Fibroblast of upper back skin (primary cell): Measurements from ENCODE around the gene CMBL.
"Not testable (repeated sequence)": the region's sequence is repeated elsewhere in the genome, so short reads cannot be mapped to it uniquely, and the experiment has no call there.

ENCODE experiments used
- DNase-seq: peaks from one replicate; pipeline ENCODE4 v3.0.0-alpha.2; 2013

The CMBL gene

GRCh38 chr5:10253390-10253789 lies 54.3 kb downstream of the CMBL start:
- no peak for DNase-seq

GRCh38 chr5:10251405-10251804 lies 56.3 kb downstream of the CMBL start:
- no peak for DNase-seq

GRCh38 chr5:10250806-10251276 lies 56.9 kb downstream of the CMBL start:
- no peak for DNase-seq

GRCh38 chr5:10249948-10250805 lies 57.5 kb downstream of the CMBL start, which contains the start of gene CCT5:
Gene CCT5 (plus strand): TSS chr5:10250280. CDS start chr5:10250341, 61 bp downstream.
- peak; percentile 99 for DNase-seq

- no peak for DNase-seq
Measured at GRCh38 chr5:10248378-10249260, 59.1 kb downstream of the CMBL start.

GRCh38 chr5:10247217-10247616 lies 60.5 kb downstream of the CMBL start:
- not testable (repeated sequence) for DNase-seq

- DNase-seq: no peak
Measured at GRCh38 chr5:10246761-10247160, 60.9 kb downstream of the CMBL start.

- DNase-seq: no peak
Measured at GRCh38 chr5:10244342-10244944, 63.3 kb downstream of the CMBL start.

GRCh38 chr5:10243660-10244240 lies 64.0 kb downstream of the CMBL start:
- no peak for DNase-seq

GRCh38 chr5:10235350-10235749 lies 72.4 kb downstream of the CMBL start:
- DNase-seq: no peak

- peak; percentile 97 for DNase-seq
Measured at GRCh38 chr5:10233505-10233904, 74.2 kb downstream of the CMBL start.

GRCh38 chr5:10233011-10233410 lies 74.7 kb downstream of the CMBL start:
- DNase-seq: no peak

- DNase-seq: no peak
Measured at GRCh38 chr5:10232386-10232785, 75.3 kb downstream of the CMBL start.

GRCh38 chr5:10229306-10230048 lies 78.2 kb downstream of the CMBL start:
- DNase-seq: peak; percentile 84

GRCh38 chr5:10228288-10228687 lies 79.4 kb downstream of the CMBL start:
- DNase-seq: no peak
